Bronchial epithelial cell (primary cell): ENCODE results near the gene MYH14. TPM values are rescaled to one million over a fixed set of nuclear protein-coding genes. Genes with fewer than 3 reads are reported as not detected.

ENCODE experiments used
- DNase-seq: peaks from one replicate; pipeline ENCODE4 v3.0.0-alpha.2; 2010; ENCODE audit warnings: low read depth
- FAIRE-seq: peaks from 2 replicates; lab custom pipeline; 2011; peaks lifted over from hg19 to GRCh38; lab: Jason Lieb, UNC
- H3K27me3 ChIP-seq: 2 replicates; pipeline ENCODE4 v1.5.1; 2011; ENCODE audit warnings: low read length; ENCODE audit not compliant: control insufficient read depth, insufficient read depth
- H3K36me3 ChIP-seq: 2 replicates; pipeline ENCODE4 v1.5.1; 2011; ENCODE audit warnings: low read length; ENCODE audit not compliant: control insufficient read depth, insufficient read depth
- H3K4me3 ChIP-seq: 2 replicates; pipeline ENCODE4 v1.5.1; 2011; ENCODE audit warnings: mild to moderate bottlenecking, low read depth, low read length, control low read depth
- CTCF ChIP-seq: IDR thresholded peaks from 2 replicates; pipeline ENCODE4 v1.5.1; 2011; ENCODE audit warnings: mild to moderate bottlenecking, moderate library complexity, low read length, control low read depth, inconsistent platforms; ENCODE audit not compliant: insufficient read depth, severe bottlenecking
- total RNA-seq: library from RNA; depleted of rRNA; stranded (reverse); fragments of >200 nt; gene quantifications from 2 replicates; pipeline ENCODE4 v1.2.1, GENCODE V29; 2014

The MYH14 gene
- total RNA-seq, 1 donor from 2014 or later, result 6.8 TPM

- no peak for TF ChIP-seq CTCF
- Histone ChIP-seq H3K36me3 (no peaks in the 10 kb centered on the region), H3K4me3 (no peak overlapping the region), H3K27me3 (no peaks in the 10 kb centered on the region)
- FAIRE-seq (no peak), DNase-seq (no peak)
These were observed 12.4 kb downstream of the MYH14 start for GRCh38 chr19:50215820-50216219.

- Histone ChIP-seq H3K36me3 (no peaks in the 10 kb centered on the region), H3K4me3 (no peak overlapping the region), H3K27me3 (no peaks in the 10 kb centered on the region)
- TF ChIP-seq CTCF, result no peak
- DNase-seq (no peak), FAIRE-seq (no peak)
These were observed 17.7 kb downstream of the MYH14 start for GRCh38 chr19:50221087-50221486.

- TF ChIP-seq CTCF, result no peak
- no peak for FAIRE-seq
- H3K27me3 ChIP-seq, result no peaks in the 10 kb centered on the region
- no peaks in the 10 kb centered on the region for H3K36me3 ChIP-seq
- no peak overlapping the region for H3K4me3 ChIP-seq
- no peak for DNase-seq
These were observed 19.4 kb downstream of the MYH14 start for GRCh38 chr19:50222691-50223438.

- no peak for FAIRE-seq
- Histone ChIP-seq H3K36me3 (no peaks in the 10 kb centered on the region), H3K4me3 (no peak overlapping the region), H3K27me3 (no peaks in the 10 kb centered on the region)
- no peak for DNase-seq
- TF ChIP-seq CTCF, result no peak
These were observed 20.0 kb downstream of the MYH14 start for GRCh38 chr19:50223439-50223716.

- no peaks in the 10 kb centered on the region for H3K27me3 ChIP-seq
- no peaks in the 10 kb centered on the region for H3K36me3 ChIP-seq
- H3K4me3 ChIP-seq, result no peak overlapping the region
- DNase-seq (no peak), FAIRE-seq (no peak)
- TF ChIP-seq CTCF, result no peak
These were observed 21.7 kb downstream of the MYH14 start for GRCh38 chr19:50224986-50225747.
